Liver (tissue), 9 donors: ENCODE results near the gene AMDHD1. TPM values are rescaled to one million over a fixed set of nuclear protein-coding genes. Genes with fewer than 3 reads are reported as not detected.
A peak's percentile ranks its signal among the peaks of the same experiment; 100 is the strongest.

Experiments used
- DNase-seq: peaks from one replicate; pipeline ENCODE4 v3.0.0-alpha.2; 2017; ENCODE audit warnings: low spot score
- H3K27ac ChIP-seq, 2 donors: one replicate each; pipeline ENCODE4 v1.7.0; 2013; ENCODE audit warnings: inconsistent platforms in 2 of 2, low read length in 2 of 2, control low read depth in 1 of 2, low read depth in 1 of 2, mild to moderate bottlenecking in 1 of 2
- H3K27me3 ChIP-seq, 4 donors: one replicate each; pipeline versions ENCODE4 v1.6.1 to v1.7.0; 2013; ENCODE audit warnings: low read length in 3 of 4, inconsistent platforms in 1 of 4, mild to moderate bottlenecking in 1 of 4, moderate library complexity in 1 of 4; ENCODE audit not compliant: control insufficient read depth in 4 of 4, insufficient read depth in 4 of 4
- H3K36me3 ChIP-seq, 4 donors: one replicate each; pipeline versions ENCODE4 v1.6.1 to v1.7.0; 2013; ENCODE audit warnings: low read length in 3 of 4, mild to moderate bottlenecking in 3 of 4, low read depth in 1 of 4, moderate library complexity in 1 of 4; ENCODE audit not compliant: control insufficient read depth in 4 of 4, insufficient read depth in 3 of 4
- H3K4me1 ChIP-seq, 4 donors: one replicate each; pipeline versions ENCODE4 v1.6.1 to v1.7.0; 2013; ENCODE audit warnings: low read length in 3 of 4, mild to moderate bottlenecking in 3 of 4, moderate library complexity in 1 of 4; ENCODE audit not compliant: control insufficient read depth in 4 of 4, insufficient read depth in 4 of 4
- H3K4me3 ChIP-seq, 3 donors: one replicate each; pipeline versions ENCODE4 v1.6.1 to v1.7.0; 2013; ENCODE audit warnings: low read length in 3 of 3, control low read depth in 1 of 3, low read depth in 1 of 3, mild to moderate bottlenecking in 1 of 3
- H3K9ac ChIP-seq, 2 donors: one replicate each; pipeline ENCODE4 v1.7.0; 2013; ENCODE audit warnings: low read length in 2 of 2, mild to moderate bottlenecking in 2 of 2, moderate library complexity in 2 of 2, control low read depth in 1 of 2, low read depth in 1 of 2
- H3K9me3 ChIP-seq, 4 donors: one replicate each; pipeline versions ENCODE4 v1.6.1 to v1.7.0; 2013; ENCODE audit warnings: low read length in 3 of 4; ENCODE audit not compliant: control insufficient read depth in 4 of 4
- ATF3 ChIP-seq: IDR thresholded peaks from 2 replicates; pipeline ENCODE4 v1.6.1; 2016; ENCODE audit warnings: antibody characterized with exemption
- CTCF ChIP-seq: fragments of 150-350 bp; IDR thresholded peaks from 2 replicates; pipeline ENCODE4 v1.5.1; 2017; ENCODE audit warnings: improper control_type of control experiment, low read depth, low read length; ENCODE audit not compliant: missing input control
- EGR1 ChIP-seq, 2 donors: IDR thresholded peaks; 2 replicates each; pipeline ENCODE4 v1.6.1; 2016 to 2018; ENCODE audit warnings: antibody characterized with exemption in 2 of 2, low read depth in 2 of 2
- FOXA1 ChIP-seq: IDR thresholded peaks from 2 replicates; pipeline ENCODE4 v1.6.1; 2016; ENCODE audit warnings: antibody characterized with exemption
- FOXA2 ChIP-seq: IDR thresholded peaks from 2 replicates; pipeline ENCODE4 v1.6.1; 2016; ENCODE audit warnings: antibody characterized with exemption
- GABPA ChIP-seq, 2 donors: IDR thresholded peaks in 1 of 2; conservative IDR thresholded peaks in 1 of 2; 2 replicates each; pipeline ENCODE4 v1.6.1; 2016; ENCODE audit warnings: antibody characterized with exemption in 2 of 2, mild to moderate bottlenecking in 1 of 2, moderate library complexity in 1 of 2
- HNF4A ChIP-seq, 2 donors: conservative IDR thresholded peaks; 2 replicates each; pipeline ENCODE4 v1.6.1; 2016; ENCODE audit warnings: antibody characterized with exemption in 2 of 2, mild to moderate bottlenecking in 2 of 2
- HNF4G ChIP-seq: IDR thresholded peaks from 2 replicates; pipeline ENCODE4 v1.6.1; 2016; ENCODE audit warnings: antibody characterized with exemption
- JUND ChIP-seq, 2 donors: IDR thresholded peaks; 2 replicates each; pipeline ENCODE4 v1.6.1; 2016; ENCODE audit warnings: antibody characterized with exemption in 2 of 2
- MAX ChIP-seq: IDR thresholded peaks from 2 replicates; pipeline ENCODE4 v1.6.1; 2016; ENCODE audit warnings: antibody characterized with exemption
- NR2F2 ChIP-seq: IDR thresholded peaks from 2 replicates; pipeline ENCODE4 v1.6.1; 2016; ENCODE audit warnings: antibody characterized with exemption
- RAD21 ChIP-seq, 2 donors: IDR thresholded peaks; 2 replicates each; pipeline ENCODE4 v1.6.1; 2016; ENCODE audit warnings: antibody characterized with exemption in 2 of 2, mild to moderate bottlenecking in 2 of 2
- REST ChIP-seq: IDR thresholded peaks from 2 replicates; pipeline ENCODE4 v1.6.1; 2016; ENCODE audit warnings: antibody characterized with exemption, mild to moderate bottlenecking
- SP1 ChIP-seq: IDR thresholded peaks from 2 replicates; pipeline ENCODE4 v1.6.1; 2018; ENCODE audit warnings: antibody characterized with exemption, mild to moderate bottlenecking
- TAF1 ChIP-seq: conservative IDR thresholded peaks from 2 replicates; pipeline ENCODE4 v1.6.1; 2016; ENCODE audit warnings: antibody characterized with exemption, mild to moderate bottlenecking
- ZBTB33 ChIP-seq: IDR thresholded peaks from 2 replicates; pipeline ENCODE4 v1.6.1; 2016; ENCODE audit warnings: antibody characterized with exemption
- WGBS: extraction: QIAGEN DNeasy Blood & Tissue Kit; methylation state at CpG from one replicate; pipeline ENCODE4 v1.1.7; 2013; 5-methylcytosine and 5-hydroxymethylcytosine counted together
- polyA plus RNA-seq, 2 donors: library from polyadenylated mRNA; stranded (reverse) in 1 of 2; unstranded in 1 of 2; fragments of 200-250 nt in 1 of 2; fragments of >200 nt in 1 of 2; fragmentation: Nextera tagmentation in 1 of 2; extraction: Ambion mirVana in 1 of 2; gene quantifications; one replicate each; pipeline versions ENCODE4 v1.2.1 to v1.2.3, GENCODE V29; 2013 to 2015
- total RNA-seq, 2 donors: library from RNA; depleted of rRNA; stranded (reverse); fragments of >200 nt; gene quantifications; one replicate each; pipeline ENCODE4 v1.2.3, GENCODE V29; 2014
- donor health status: healthy.
- donor health status: healthy.
- donor health status: healthy.
- donor health status: healthy.
- donor health status: healthy.

The AMDHD1 gene
- total RNA-seq (100 to 1,000 TPM in 1 of 2 donors, 10 to 100 TPM in 1; 56.7 to 124 TPM), polyA plus RNA-seq (100 to 1,000 TPM in 1 of 2 donors, 10 to 100 TPM in 1; 50.3 to 105 TPM)

- Histone ChIP-seq H3K36me3 (no peaks in the 10 kb centered on the region), H3K4me3 (peak within 1 kb of the TSS; percentile 87 to 99 (median 91)), H3K9me3 (no peaks in the 10 kb centered on the region), H3K27ac (peak within 1 kb of the TSS; percentile 96 to 100), H3K27me3 (no peaks in the 10 kb centered on the region), H3K9ac (peak within 1 kb of the TSS; percentile 75 to 98), H3K4me1 (peaks cover 3 to 34% (median 19%) of the 10 kb centered on the region in 4 donors)
- DNase-seq: peak; percentile 52
- TF ChIP-seq FOXA2 (no peak), RAD21 (IDR thresholded peaks at IDR 0.05) (peak in 1 of 2 donors; percentile 12), CTCF (peak; percentile 12)
- under 1% methylated on average over 38 of the region's 38 CpGs for WGBS
Observed at GRCh38 chr12:95943330-95943842, at the start of gene AMDHD1. Gene AMDHD1, plus strand, starts transcription at chr12:95943331. Its CDS starts 68 bp downstream, at chr12:95943399.

- Histone ChIP-seq H3K9me3 (no peaks in the 10 kb centered on the region), H3K4me3 (no peak overlapping the region), H3K4me1 (no peaks in the 10 kb centered on the region), H3K9ac (no peak overlapping the region), H3K27ac (no peak overlapping the region), H3K36me3 (no peaks in the 10 kb centered on the region), H3K27me3 (no peaks in the 10 kb centered on the region)
- WGBS: 96% methylated on average over 4 of the region's 4 CpGs
- TF ChIP-seq SP1: no peak
- no peak for TF ChIP-seq REST
- TF ChIP-seq EGR1 (IDR thresholded peaks at IDR 0.05; ENCODE audit: low read depth in 2 of 2): no peak
- no peak for TF ChIP-seq HNF4A (conservative IDR thresholded peaks at IDR 0.05)
- TF ChIP-seq FOXA1: no peak
- no peak for TF ChIP-seq ATF3
- no peak for TF ChIP-seq JUND (IDR thresholded peaks at IDR 0.05)
- TF ChIP-seq FOXA2: no peak
- TF ChIP-seq CTCF: no peak
- TF ChIP-seq MAX: no peak
- no peak for TF ChIP-seq TAF1
- TF ChIP-seq GABPA (IDR thresholded peaks at IDR 0.05 in 1 of 2, conservative IDR thresholded peaks at IDR 0.05 in 1 of 2): no peak
- no peak for TF ChIP-seq HNF4G
- no peak for TF ChIP-seq NR2F2
- no peak for TF ChIP-seq ZBTB33
- no peak for DNase-seq
Observed at GRCh38 chr12:95896846-95897245, 46.3 kb upstream of the AMDHD1 start.
